A549 (cell line): ENCODE measurements around the gene NGEF. TPM values are rescaled to one million over a fixed set of nuclear protein-coding genes. Genes with fewer than 3 reads are reported as not detected.

Source experiments
- polyA plus RNA-seq, 4 experiments: library from polyadenylated mRNA; depleted of rRNA in 3 of 4; stranded (reverse); fragments of >200 nt; fragmentation: RNase III in 1 of 4; extraction: RNeasy Plus Mini Kit Qiagen cat#74134 plus additional on column Dnase treatment in 1 of 4; gene quantifications; 2 replicates in 3 of 4; 3 replicates in 1 of 4; pipeline ENCODE4 v1.2.3, GENCODE V29; 2011 to 2017
- small RNA-seq, 6 experiments: library from RNA; depleted of rRNA; stranded (forward); fragments of <200 nt; gene quantifications; one replicate each; pipeline ENCODE3, GENCODE V24; 2012

The NGEF gene
- polyA plus RNA-seq, 2 of the 4 experiments (the other 2 are of a cell fraction) = 8.1 to 9.7 TPM

Small RNA genes within 50 kb of the gene (small RNA-seq; reads per million reads assigned to genes)
- 0 reads per million in 6 experiments for gene RF00019

Other genes starting within 250 kb of the NGEF start
- gene KCNJ13, start 236.7 kb downstream of the NGEF start, polyA plus RNA-seq (2011; rRNA removed) = not detected in 2 replicates
- not detected in 3 replicates for gene KCNJ13, start 236.7 kb downstream of the NGEF start, polyA plus RNA-seq (2017; fragmentation: RNase III; extraction: RNeasy Plus Mini Kit Qiagen cat#74134 plus additional on column Dnase treatment)
- 8.5 and 9.1 TPM in 2 replicates for gene SNORC, start 143.0 kb downstream of the NGEF start, polyA plus RNA-seq (2011; rRNA removed)
- 7.0 to 8.4 TPM (median 7.2 TPM) in 3 replicates for gene SNORC, start 143.0 kb downstream of the NGEF start, polyA plus RNA-seq (2017; fragmentation: RNase III; extraction: RNeasy Plus Mini Kit Qiagen cat#74134 plus additional on column Dnase treatment)
- gene NEU2, start 19.4 kb upstream of the NGEF start, polyA plus RNA-seq (2011; rRNA removed) = not detected in 2 replicates
- gene NEU2, start 19.4 kb upstream of the NGEF start, polyA plus RNA-seq (2017; fragmentation: RNase III; extraction: RNeasy Plus Mini Kit Qiagen cat#74134 plus additional on column Dnase treatment) = not detected in 3 replicates
- 0.26 and 1.1 TPM in 2 replicates for gene INPP5D, start 47.1 kb upstream of the NGEF start, polyA plus RNA-seq (2011; rRNA removed)
- 0.49 to 0.57 TPM (median 0.53 TPM) in 3 replicates for gene INPP5D, start 47.1 kb upstream of the NGEF start, polyA plus RNA-seq (2017; fragmentation: RNase III; extraction: RNeasy Plus Mini Kit Qiagen cat#74134 plus additional on column Dnase treatment)
- gene ATG16L1, start 238.4 kb upstream of the NGEF start, polyA plus RNA-seq (2011; rRNA removed) = 70.9 and 72.3 TPM in 2 replicates
- 42.5 to 45.1 TPM (median 44.5 TPM) in 3 replicates for gene ATG16L1, start 238.4 kb upstream of the NGEF start, polyA plus RNA-seq (2017; fragmentation: RNase III; extraction: RNeasy Plus Mini Kit Qiagen cat#74134 plus additional on column Dnase treatment)